ENCODE data around the gene TFF1.
"Not testable (repeated sequence)": the region's sequence is repeated elsewhere in the genome, so short reads cannot be mapped to it uniquely, and the experiment has no call there.

Gene TFF1

GRCh38 chr21:42366292-42367010 is at the start of gene TFF1:
TSS of gene TFF1 (minus strand) at chr21:42366535. CDS start at chr21:42366495, 40 bp downstream.
- no peak for DNase-seq (ENCODE audit: low read depth in 2 of 2)

DNA sequence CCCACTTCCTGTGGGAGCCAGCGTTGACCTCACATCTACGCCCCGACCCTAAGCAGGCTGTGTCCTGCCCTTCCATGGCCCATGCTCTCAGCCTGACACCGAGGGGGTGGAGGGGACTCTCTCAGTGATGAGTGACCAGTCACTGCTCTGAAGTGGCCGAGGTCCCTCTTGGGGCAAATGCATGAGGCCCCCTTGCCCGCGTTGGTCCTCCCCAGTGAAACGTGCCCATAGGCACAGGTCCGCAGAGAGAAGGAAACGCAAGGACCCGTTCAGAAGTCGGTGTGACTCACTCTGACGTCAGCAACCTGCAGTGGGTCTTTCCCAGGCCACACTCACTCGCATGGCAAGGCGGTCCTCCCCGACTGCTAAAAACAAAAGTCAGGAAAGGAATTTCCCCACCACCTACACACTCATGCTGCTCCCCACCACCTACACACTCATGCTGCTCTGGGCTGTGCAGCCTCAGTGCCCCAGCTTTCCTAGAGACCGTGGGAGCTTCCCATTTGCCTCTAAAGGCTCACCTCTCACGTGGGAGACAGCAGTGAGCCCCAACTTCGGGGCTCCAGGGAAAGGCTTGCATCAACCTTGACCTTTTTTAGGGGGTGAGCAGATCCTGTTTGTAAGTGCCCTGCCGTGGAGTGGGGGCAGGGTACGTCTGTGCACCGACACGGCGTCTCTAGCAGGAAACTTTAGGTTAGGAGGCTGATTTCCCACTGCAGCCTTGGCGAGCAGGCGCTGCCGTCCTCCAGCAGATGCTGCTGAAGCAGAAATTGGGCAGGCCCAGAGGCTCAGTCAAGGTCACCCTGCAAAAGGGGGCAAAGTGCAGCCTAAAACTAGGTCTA is 48.8 kb upstream of the TFF1 start:
- peak; percentile 73 for DNase-seq (ENCODE audit: low read depth in 2 of 2)

- no peak for DNase-seq (ENCODE audit: low read depth in 2 of 2)
Measured at GRCh38 chr21:42414553-42414927, 48.2 kb upstream of the TFF1 start.

DNA sequence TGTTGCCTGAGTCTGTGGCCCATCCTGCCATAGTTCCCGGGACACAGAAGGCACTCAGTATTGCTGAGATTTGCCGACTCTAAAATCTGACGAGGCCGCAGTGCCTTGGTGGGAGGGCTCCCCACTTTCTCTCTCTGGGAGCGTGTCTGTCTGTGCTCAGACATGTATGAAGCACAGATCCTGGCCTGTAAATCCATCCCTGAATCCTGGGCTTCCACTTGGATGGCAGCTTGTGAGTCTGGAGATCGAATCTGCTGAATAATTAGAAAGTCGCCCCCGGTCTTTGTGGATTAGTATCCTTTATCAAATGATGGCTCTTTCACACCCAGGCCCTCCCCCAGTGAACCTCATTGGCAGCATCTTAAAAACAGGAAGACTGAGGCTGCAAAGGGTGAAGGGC is 47.7 kb upstream of the TFF1 start:
- no peak for DNase-seq (ENCODE audit: low read depth in 2 of 2)

DNA sequence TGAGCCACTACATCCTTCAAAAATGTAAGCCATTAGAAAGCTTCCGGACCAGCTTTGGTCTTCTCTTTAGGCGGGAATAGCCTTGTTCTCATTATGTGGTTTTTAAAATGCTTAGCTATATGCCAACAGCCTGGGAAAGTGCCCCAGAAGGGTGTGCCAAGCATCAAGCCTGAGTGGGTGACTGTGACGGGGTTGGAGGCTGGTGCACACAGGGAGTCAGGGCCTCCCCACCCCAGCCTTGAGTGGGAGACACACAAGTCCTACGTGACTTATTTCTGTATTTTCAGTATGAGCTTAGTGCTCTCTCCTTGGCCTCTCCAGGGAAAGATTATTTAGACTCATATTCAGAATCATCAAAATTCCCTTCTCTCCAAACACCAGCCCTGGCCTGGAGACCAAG is 47.2 kb upstream of the TFF1 start:
- DNase-seq (ENCODE audit: low read depth in 2 of 2) = no peak

GRCh38 chr21:42413093-42413492 is 46.8 kb upstream of the TFF1 start:
- no peak for DNase-seq (ENCODE audit: low read depth in 2 of 2)

GRCh38 chr21:42412636-42412933 is 46.2 kb upstream of the TFF1 start:
- no peak for DNase-seq (ENCODE audit: low read depth in 2 of 2)

GRCh38 chr21:42411891-42412635 is 45.7 kb upstream of the TFF1 start:
- DNase-seq (ENCODE audit: low read depth in 2 of 2) = no peak

GRCh38 chr21:42411197-42411869 is 45.0 kb upstream of the TFF1 start:
- DNase-seq (ENCODE audit: low read depth in 2 of 2) = no peak

- no peak for DNase-seq (ENCODE audit: low read depth in 2 of 2)
Measured at GRCh38 chr21:42409366-42409765, 43.0 kb upstream of the TFF1 start.

DNA sequence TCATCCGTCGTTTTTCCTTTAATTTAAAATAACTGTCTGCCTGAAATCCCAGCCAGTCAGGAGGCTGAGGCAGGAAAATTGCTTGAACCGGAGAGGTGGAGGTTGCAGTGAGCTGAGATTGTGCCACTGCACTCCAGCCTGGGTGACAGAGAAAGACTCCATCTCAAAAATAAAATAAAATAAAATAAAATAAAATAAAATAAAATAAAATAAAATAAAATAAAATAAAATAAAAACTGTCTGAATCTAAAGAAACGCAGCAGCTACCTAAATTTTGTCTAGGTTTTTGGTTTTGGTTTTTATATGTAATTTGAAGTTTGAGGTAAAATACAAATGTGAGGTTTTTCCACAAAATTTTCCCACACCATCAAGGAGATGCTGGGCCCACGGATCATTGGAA is 42.4 kb upstream of the TFF1 start:
- not testable (repeated sequence) for DNase-seq (ENCODE audit: low read depth in 2 of 2)

DNA sequence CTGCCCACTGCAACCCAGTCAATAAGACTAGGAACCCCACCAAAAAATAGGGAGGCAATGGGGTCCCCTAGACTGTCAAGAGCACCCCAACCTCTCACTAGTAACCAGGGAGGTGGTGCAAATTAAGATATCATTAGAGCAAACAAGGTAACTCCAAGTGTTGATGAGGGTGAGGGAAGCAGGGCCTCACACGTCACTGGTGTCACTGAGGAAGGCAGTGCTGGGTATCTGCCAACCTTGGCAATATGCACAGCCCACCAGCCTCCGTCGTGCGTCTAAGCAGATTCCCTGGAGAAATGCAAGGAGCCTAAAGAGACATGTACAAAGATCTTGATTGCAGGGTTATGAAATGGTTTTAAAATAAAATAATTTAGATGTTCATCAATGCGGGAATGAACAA is 41.1 kb upstream of the TFF1 start:
- DNase-seq (ENCODE audit: low read depth in 2 of 2) = no peak

GRCh38 chr21:42406866-42407265 is 40.5 kb upstream of the TFF1 start:
- no peak for DNase-seq (ENCODE audit: low read depth in 2 of 2)

GRCh38 chr21:42406201-42406621 is 39.9 kb upstream of the TFF1 start:
- no peak for DNase-seq (ENCODE audit: low read depth in 2 of 2)

- DNase-seq (ENCODE audit: low read depth in 2 of 2) = no peak
Measured at GRCh38 chr21:42405064-42406013, 39.0 kb upstream of the TFF1 start.

- no peak for DNase-seq (ENCODE audit: low read depth in 2 of 2)
Measured at GRCh38 chr21:42404539-42404938, 38.2 kb upstream of the TFF1 start.

DNA sequence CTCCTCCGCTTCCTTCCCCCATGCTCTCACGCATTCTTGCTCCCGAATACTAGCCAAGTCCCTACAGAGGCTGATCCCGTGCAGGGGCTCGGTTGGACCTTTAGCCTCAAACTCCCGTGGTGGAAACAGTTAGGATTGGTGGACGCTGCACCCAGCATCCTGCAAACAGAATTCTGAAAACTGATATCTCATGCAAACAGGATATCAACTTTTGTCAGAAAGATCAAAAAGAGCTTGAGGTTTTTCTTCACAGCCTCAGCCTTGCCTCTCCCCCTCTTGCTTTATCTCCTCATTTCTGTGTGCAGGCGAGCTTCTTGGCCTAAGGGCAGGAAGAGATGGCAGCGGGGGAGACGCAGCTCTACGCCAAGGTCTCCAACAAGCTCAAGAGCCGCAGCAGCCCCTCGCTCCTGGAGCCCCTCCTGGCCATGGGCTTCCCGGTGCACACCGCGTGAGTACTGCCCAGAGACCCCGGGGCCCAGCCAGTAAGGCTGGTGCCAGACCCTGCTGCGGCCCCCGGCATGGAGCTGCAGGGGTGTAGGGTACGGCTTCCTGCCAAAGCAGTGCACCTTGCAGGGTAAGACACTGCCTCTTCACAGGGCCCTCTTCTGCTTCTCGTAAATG is 37.4 kb upstream of the TFF1 start, which contains the start of gene UBASH3A:
Gene UBASH3A, plus strand, starts transcription at position 292 of the 621 bp plus-strand sequence. Its CDS starts 44 bp downstream, at position 336.
- no peak for DNase-seq (ENCODE audit: low read depth in 2 of 2)

- no peak for DNase-seq (ENCODE audit: low read depth in 2 of 2)
Measured at GRCh38 chr21:42401820-42402251, 35.5 kb upstream of the TFF1 start.

DNA sequence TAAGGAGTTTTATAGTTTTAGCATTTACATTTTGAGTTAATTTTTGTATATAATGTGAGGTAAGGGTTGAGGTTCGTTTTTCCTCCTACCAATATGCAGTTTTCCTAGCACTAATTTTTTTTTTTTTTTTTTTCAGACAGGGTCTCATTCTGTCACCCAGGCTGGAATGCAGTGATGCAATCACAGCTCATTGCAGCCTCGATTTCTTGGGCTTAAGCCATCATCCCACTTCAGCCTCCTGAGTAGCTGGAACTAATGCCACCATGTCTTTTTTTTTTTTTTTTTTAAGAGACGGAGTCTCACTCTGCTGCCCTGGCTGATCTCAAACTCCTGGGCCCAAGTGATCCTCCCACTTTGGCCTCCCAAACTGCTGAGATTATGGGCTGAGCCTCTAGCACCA is 34.8 kb upstream of the TFF1 start:
- DNase-seq (ENCODE audit: low read depth in 2 of 2) = no peak

DNA sequence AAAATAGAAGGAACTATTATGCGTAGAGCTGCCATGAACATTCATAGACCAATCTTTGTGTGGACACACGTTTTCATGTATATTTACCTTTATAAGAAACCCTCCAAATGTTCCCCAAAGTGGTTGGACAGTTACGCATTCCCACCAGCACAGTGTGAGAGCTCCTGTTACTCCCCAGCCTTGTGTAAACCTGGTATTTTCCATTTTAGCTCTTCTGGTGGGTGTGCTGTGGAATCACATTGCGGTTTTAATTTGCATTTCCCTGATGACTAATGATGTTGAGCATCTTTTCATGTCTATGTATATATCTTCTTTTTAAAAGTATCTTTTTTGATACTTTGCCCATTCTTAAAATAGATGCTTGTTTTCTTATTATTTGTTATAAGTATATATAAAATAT is 34.2 kb upstream of the TFF1 start:
- DNase-seq (ENCODE audit: low read depth in 2 of 2) = no peak
